SU-DHL-6 (cell line): Measurements from ENCODE around the gene SMAD3.

ENCODE experiments used
- H2AFZ ChIP-seq: fragments of 200-600 bp; sonication (generic); 2 replicates; pipeline ENCODE4 v1.6.1; 2014; ENCODE audit warnings: low read depth, mild to moderate bottlenecking, moderate library complexity, mixed read lengths, antibody characterized with exemption, low read length; ENCODE audit not compliant: severe bottlenecking
- H3F3A ChIP-seq: fragments of 200-600 bp; shearing (Covaris generic); 2 replicates; pipeline ENCODE4 v1.6.0; 2016; ENCODE audit warnings: antibody characterized with exemption, mild to moderate bottlenecking; ENCODE audit not compliant: insufficient read depth
- H3K27ac ChIP-seq: fragments of 200-600 bp; sonication (generic); 2 replicates; pipeline ENCODE4 v1.5.1; 2016; ENCODE audit warnings: low read depth, mild to moderate bottlenecking, low read length, moderate library complexity, mixed read lengths
- H3K27me3 ChIP-seq: fragments of 200-600 bp; sonication (generic), shearing (Covaris generic); 2 replicates; pipeline ENCODE4 v1.6.0; 2014; ENCODE audit warnings: mild to moderate bottlenecking, low read length
- H3K36me3 ChIP-seq: fragments of 200-600 bp; sonication (generic); 2 replicates; pipeline ENCODE4 v1.6.1; 2014; ENCODE audit warnings: mild to moderate bottlenecking, low read length, mixed read lengths
- H3K4me2 ChIP-seq: fragments of 300-600, 200-600 bp; shearing (Covaris generic), sonication (generic); 2 replicates; pipeline ENCODE4 v1.6.0; 2014; ENCODE audit warnings: low read length, low read depth, mild to moderate bottlenecking; ENCODE audit not compliant: poor library complexity, severe bottlenecking
- H3K4me3 ChIP-seq: fragments of 200-600 bp; sonication (generic); 2 replicates; pipeline ENCODE4 v1.5.1; 2014; ENCODE audit warnings: antibody characterized with exemption, low read length, mild to moderate bottlenecking, mixed read lengths; ENCODE audit not compliant: insufficient read depth, poor library complexity, severe bottlenecking
- H3K79me2 ChIP-seq: fragments of 200-600 bp; sonication (generic); 2 replicates; pipeline ENCODE4 v1.6.1; 2014; ENCODE audit warnings: mild to moderate bottlenecking, low read length, moderate library complexity; ENCODE audit not compliant: insufficient read depth
- H3K9ac ChIP-seq: fragments of 200-600 bp; sonication (generic); 2 replicates; pipeline ENCODE4 v1.7.0; 2014; ENCODE audit warnings: mild to moderate bottlenecking, low read length
- H3K9me2 ChIP-seq: fragments of 200-600 bp; sonication (generic); replicated peaks from 2 replicates; pipeline ENCODE4 v1.6.1; 2014; ENCODE audit warnings: low read length; ENCODE audit not compliant: insufficient read depth
- H3K9me3 ChIP-seq: fragments of 200-600 bp; sonication (generic); 2 replicates; pipeline ENCODE4 v1.6.1; 2014; ENCODE audit warnings: low read length, mixed read lengths; ENCODE audit not compliant: insufficient read depth
- H4K20me1 ChIP-seq: fragments of 200-600 bp; sonication (generic); 2 replicates; pipeline ENCODE4 v1.6.1; 2014; ENCODE audit warnings: low read depth, mild to moderate bottlenecking, antibody characterized with exemption, low read length, moderate library complexity, mixed read lengths
- EZH2phosphoT487 ChIP-seq: fragments of 200-600 bp; sonication (generic), shearing (Covaris generic); conservative IDR thresholded peaks from 2 replicates; pipeline ENCODE4 v1.6.1; 2018; ENCODE audit warnings: mild to moderate bottlenecking, antibody characterized with exemption, low read length, moderate library complexity, mixed read lengths
- TF ChIP-seq, protein P1 (sequence below): fragments of 200-600 bp; sonication (generic); IDR thresholded peaks from one replicate; pipeline ENCODE4 v1.5.1; 2017; ENCODE audit warnings: antibody characterized with exemption, mild to moderate bottlenecking, low read length, moderate library complexity; ENCODE audit not compliant: insufficient read depth, poor library complexity, severe bottlenecking

SMAD3 gene

GRCh38 chr15:67166280-67167009 is 101.0 kb downstream of the SMAD3 start:
- no peak overlapping the region for H3K27ac ChIP-seq
- H3K36me3 ChIP-seq: no peaks in the 10 kb centered on the region
- H3F3A ChIP-seq: no peaks in the 10 kb centered on the region
- TF ChIP-seq EZH2phosphoT487: no peak
- TF ChIP-seq, protein P1, sequence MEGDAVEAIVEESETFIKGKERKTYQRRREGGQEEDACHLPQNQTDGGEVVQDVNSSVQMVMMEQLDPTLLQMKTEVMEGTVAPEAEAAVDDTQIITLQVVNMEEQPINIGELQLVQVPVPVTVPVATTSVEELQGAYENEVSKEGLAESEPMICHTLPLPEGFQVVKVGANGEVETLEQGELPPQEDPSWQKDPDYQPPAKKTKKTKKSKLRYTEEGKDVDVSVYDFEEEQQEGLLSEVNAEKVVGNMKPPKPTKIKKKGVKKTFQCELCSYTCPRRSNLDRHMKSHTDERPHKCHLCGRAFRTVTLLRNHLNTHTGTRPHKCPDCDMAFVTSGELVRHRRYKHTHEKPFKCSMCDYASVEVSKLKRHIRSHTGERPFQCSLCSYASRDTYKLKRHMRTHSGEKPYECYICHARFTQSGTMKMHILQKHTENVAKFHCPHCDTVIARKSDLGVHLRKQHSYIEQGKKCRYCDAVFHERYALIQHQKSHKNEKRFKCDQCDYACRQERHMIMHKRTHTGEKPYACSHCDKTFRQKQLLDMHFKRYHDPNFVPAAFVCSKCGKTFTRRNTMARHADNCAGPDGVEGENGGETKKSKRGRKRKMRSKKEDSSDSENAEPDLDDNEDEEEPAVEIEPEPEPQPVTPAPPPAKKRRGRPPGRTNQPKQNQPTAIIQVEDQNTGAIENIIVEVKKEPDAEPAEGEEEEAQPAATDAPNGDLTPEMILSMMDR: no peak
- H3K9me3 ChIP-seq: no peaks in the 10 kb centered on the region
- H3K4me2 ChIP-seq: no peak overlapping the region
- H3K79me2 ChIP-seq: no peaks in the 10 kb centered on the region
- no peak overlapping the region for H3K4me3 ChIP-seq
- no peaks in the 10 kb centered on the region for H3K27me3 ChIP-seq
- no peak overlapping the region for H3K9ac ChIP-seq
- H4K20me1 ChIP-seq: no peaks in the 10 kb centered on the region
- no peak overlapping the region for H2AFZ ChIP-seq
- H3K9me2 ChIP-seq: no peaks in the 10 kb centered on the region

DNA sequence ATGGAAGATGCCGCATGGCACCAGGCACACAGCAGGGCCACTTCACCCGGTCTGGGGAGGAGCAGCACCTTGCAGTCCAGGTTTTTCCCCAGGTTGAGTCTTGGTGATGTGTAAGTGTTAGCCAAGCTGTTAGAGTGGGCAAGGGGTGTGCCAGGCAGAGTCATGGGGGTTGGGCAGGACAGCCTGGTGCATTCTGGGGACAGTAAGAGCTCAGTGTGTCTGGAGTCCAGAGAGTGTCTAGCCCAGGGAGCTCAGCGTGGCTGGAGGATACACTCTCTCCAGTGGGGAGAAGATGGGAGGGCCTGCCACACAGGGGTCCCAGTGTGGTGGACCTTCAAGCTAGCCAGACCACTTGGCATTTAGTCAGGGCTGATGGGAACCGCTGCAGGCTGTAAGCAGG is 101.7 kb downstream of the SMAD3 start:
- Histone ChIP-seq H3K79me2 (no peaks in the 10 kb centered on the region), H3K27me3 (no peaks in the 10 kb centered on the region), H3K4me3 (no peak overlapping the region), H3F3A (no peaks in the 10 kb centered on the region), H2AFZ (no peak overlapping the region), H3K9me3 (no peaks in the 10 kb centered on the region), H3K9ac (no peak overlapping the region), H3K27ac (no peak overlapping the region), H4K20me1 (no peaks in the 10 kb centered on the region), H3K9me2 (no peaks in the 10 kb centered on the region), H3K36me3 (no peaks in the 10 kb centered on the region), H3K4me2 (no peak overlapping the region)
- TF ChIP-seq, protein P1: no peak
- no peak for TF ChIP-seq EZH2phosphoT487

- H3K79me2 ChIP-seq: no peaks in the 10 kb centered on the region
- no peak for TF ChIP-seq EZH2phosphoT487
- TF ChIP-seq, protein P1: no peak
Observed at GRCh38 chr15:67168694-67169093, 103.3 kb downstream of the SMAD3 start.

More at GRCh38 chr15:67168694-67169093, 103.3 kb downstream of the SMAD3 start:
- H3K27ac ChIP-seq: no peak overlapping the region
- H3K4me3 ChIP-seq: no peak overlapping the region
- H3F3A ChIP-seq: no peaks in the 10 kb centered on the region
- no peak overlapping the region for H3K9ac ChIP-seq
- H3K4me2 ChIP-seq: no peak overlapping the region
- H3K36me3 ChIP-seq: no peaks in the 10 kb centered on the region
- no peaks in the 10 kb centered on the region for H3K9me2 ChIP-seq
- no peaks in the 10 kb centered on the region for H4K20me1 ChIP-seq
- no peaks in the 10 kb centered on the region for H3K27me3 ChIP-seq
- no peak overlapping the region for H2AFZ ChIP-seq
- H3K9me3 ChIP-seq: no peaks in the 10 kb centered on the region
